ENCODE measurements around the gene GPRC5B. TPM values are rescaled to one million over a fixed set of nuclear protein-coding genes. Genes with fewer than 3 reads are reported as not detected.

Gene GPRC5B
- total RNA-seq, 1 donor from 2014 or later = 38.6 TPM

- Histone ChIP-seq H3K9me3 (ENCODE audit: control insufficient read depth in 3 of 3, low read length in 3 of 3) (no peaks in the 10 kb centered on the region), H3K9ac (ENCODE audit: low read depth in 1 of 3, low read length in 3 of 3) (peak overlapping the region; percentile 81 to 97 (median 88)), H3K4me3 (ENCODE audit: low read length in 3 of 3) (peak overlapping the region; percentile 78 to 85 (median 85)), H3K27ac (ENCODE audit: low read depth, low read length) (peak overlapping the region; percentile 89), H3K36me3 (ENCODE audit: control insufficient read depth in 3 of 3, insufficient read depth in 3 of 3, low read length in 3 of 3) (peaks cover 5 to 10% (median 6%) of the 10 kb centered on the region in 3 donors), H3K27me3 (ENCODE audit: control insufficient read depth in 3 of 3, insufficient read depth in 3 of 3, low read length in 3 of 3) (no peaks in the 10 kb centered on the region), H3K4me1 (ENCODE audit: control insufficient read depth in 3 of 3, insufficient read depth in 3 of 3, low read length in 3 of 3) (peaks cover 34 to 44% (median 42%) of the 10 kb centered on the region in 3 donors)
Observed at GRCh38 chr16:19883966-19884485, 622 bp downstream of the GPRC5B start.

GRCh38 chr16:19883296-19883965 is 1.2 kb downstream of the GPRC5B start:
- Histone ChIP-seq H3K9ac (ENCODE audit: low read depth in 1 of 3, low read length in 3 of 3) (peak overlapping the region; percentile 81 to 97 (median 88)), H3K4me1 (ENCODE audit: control insufficient read depth in 3 of 3, insufficient read depth in 3 of 3, low read length in 3 of 3) (peaks cover 39 to 50% (median 47%) of the 10 kb centered on the region in 3 donors)

DNA sequence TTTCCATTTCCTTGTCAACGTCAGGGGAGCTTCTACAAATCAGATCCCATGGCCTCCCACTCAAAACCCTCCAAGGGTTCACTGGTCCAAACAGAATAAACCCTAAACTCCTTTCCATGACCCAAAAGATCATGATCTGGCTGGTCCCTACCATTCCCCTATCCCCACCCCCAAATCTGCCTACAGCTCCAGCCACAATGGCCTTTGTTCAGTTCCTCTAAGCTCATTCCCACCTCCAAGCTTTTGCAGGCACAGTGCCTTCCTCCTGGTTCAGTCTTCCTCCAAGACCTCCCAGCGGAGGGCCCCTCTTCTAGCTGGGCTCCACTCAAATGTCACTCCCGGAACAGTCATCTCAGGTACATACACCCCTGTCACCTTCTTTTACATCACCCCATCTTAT is 2.0 kb downstream of the GPRC5B start:
- no peaks in the 10 kb centered on the region for H3K9me3 ChIP-seq (ENCODE audit: control insufficient read depth in 3 of 3, low read length in 3 of 3)
- H3K36me3 ChIP-seq (ENCODE audit: control insufficient read depth in 3 of 3, insufficient read depth in 3 of 3, low read length in 3 of 3) = peaks cover 5 to 15% (median 6%) of the 10 kb centered on the region in 3 donors
- peaks cover 40 to 55% (median 52%) of the 10 kb centered on the region in 3 donors for H3K4me1 ChIP-seq (ENCODE audit: control insufficient read depth in 3 of 3, insufficient read depth in 3 of 3, low read length in 3 of 3)
- no peaks in the 10 kb centered on the region for H3K27me3 ChIP-seq (ENCODE audit: control insufficient read depth in 3 of 3, insufficient read depth in 3 of 3, low read length in 3 of 3)
- peak overlapping the region; percentile 78 to 85 (median 85) for H3K4me3 ChIP-seq (ENCODE audit: low read length in 3 of 3)
- H3K27ac ChIP-seq (ENCODE audit: low read depth, low read length) = peak overlapping the region; percentile 89
- peak overlapping the region; percentile 81 to 97 (median 88) for H3K9ac ChIP-seq (ENCODE audit: low read depth in 1 of 3, low read length in 3 of 3)

More at GRCh38 chr16:19883296-19883965, 1.2 kb downstream of the GPRC5B start:
- peak overlapping the region; percentile 89 for H3K27ac ChIP-seq (ENCODE audit: low read depth, low read length)
- no peaks in the 10 kb centered on the region for H3K9me3 ChIP-seq (ENCODE audit: control insufficient read depth in 3 of 3, low read length in 3 of 3)
- H3K4me3 ChIP-seq (ENCODE audit: low read length in 3 of 3) = peak overlapping the region; percentile 78 to 85 (median 85)
- H3K36me3 ChIP-seq (ENCODE audit: control insufficient read depth in 3 of 3, insufficient read depth in 3 of 3, low read length in 3 of 3) = peaks cover 5 to 15% (median 6%) of the 10 kb centered on the region in 3 donors
- no peaks in the 10 kb centered on the region for H3K27me3 ChIP-seq (ENCODE audit: control insufficient read depth in 3 of 3, insufficient read depth in 3 of 3, low read length in 3 of 3)

GRCh38 chr16:19882186-19882585 is 2.5 kb downstream of the GPRC5B start:
- Histone ChIP-seq H3K27ac (ENCODE audit: low read depth, low read length) (peak overlapping the region; percentile 89), H3K4me1 (ENCODE audit: control insufficient read depth in 3 of 3, insufficient read depth in 3 of 3, low read length in 3 of 3) (peaks cover 45 to 59% (median 57%) of the 10 kb centered on the region in 3 donors), H3K27me3 (ENCODE audit: control insufficient read depth in 3 of 3, insufficient read depth in 3 of 3, low read length in 3 of 3) (no peaks in the 10 kb centered on the region), H3K4me3 (ENCODE audit: low read length in 3 of 3) (peak overlapping the region in 2 of 3 donors; percentile 78 to 85), H3K9ac (ENCODE audit: low read depth in 1 of 3, low read length in 3 of 3) (peak overlapping the region in 2 of 3 donors; percentile 81 to 97), H3K36me3 (ENCODE audit: control insufficient read depth in 3 of 3, insufficient read depth in 3 of 3, low read length in 3 of 3) (peaks cover 5 to 15% (median 6%) of the 10 kb centered on the region in 3 donors), H3K9me3 (ENCODE audit: control insufficient read depth in 3 of 3, low read length in 3 of 3) (no peaks in the 10 kb centered on the region)

DNA sequence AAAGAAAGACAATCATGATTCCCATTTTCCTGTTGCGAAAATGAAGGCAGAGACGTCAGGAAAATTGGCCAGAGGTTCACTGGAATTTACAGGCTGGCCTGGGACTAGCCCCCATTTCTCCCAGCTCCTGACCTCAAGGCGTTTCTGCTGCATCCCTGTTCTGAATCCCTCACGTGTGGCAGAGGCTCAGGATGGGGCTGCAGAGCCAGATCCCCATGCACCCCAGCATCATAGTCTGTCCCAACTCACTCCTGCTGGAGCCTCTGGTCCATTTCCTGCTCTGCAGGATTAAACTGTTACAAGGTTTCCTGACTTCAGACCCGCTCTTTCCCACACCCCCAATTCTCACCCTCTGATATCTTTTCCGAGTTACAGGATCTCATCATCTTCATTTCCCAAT is 2.9 kb downstream of the GPRC5B start:
- peak overlapping the region in 1 of 3 donors; percentile 24 for H3K4me3 ChIP-seq (ENCODE audit: low read length in 3 of 3)
- peak overlapping the region in 2 of 3 donors; percentile 40 to 97 for H3K9ac ChIP-seq (ENCODE audit: low read depth in 1 of 3, low read length in 3 of 3)
- H3K27me3 ChIP-seq (ENCODE audit: control insufficient read depth in 3 of 3, insufficient read depth in 3 of 3, low read length in 3 of 3) = no peaks in the 10 kb centered on the region
- H3K36me3 ChIP-seq (ENCODE audit: control insufficient read depth in 3 of 3, insufficient read depth in 3 of 3, low read length in 3 of 3) = peaks cover 5 to 15% (median 6%) of the 10 kb centered on the region in 3 donors
- H3K27ac ChIP-seq (ENCODE audit: low read depth, low read length) = no peak overlapping the region
- H3K4me1 ChIP-seq (ENCODE audit: control insufficient read depth in 3 of 3, insufficient read depth in 3 of 3, low read length in 3 of 3) = peaks cover 47 to 63% (median 61%) of the 10 kb centered on the region in 3 donors
- no peaks in the 10 kb centered on the region for H3K9me3 ChIP-seq (ENCODE audit: control insufficient read depth in 3 of 3, low read length in 3 of 3)

- Histone ChIP-seq H3K9ac (ENCODE audit: low read depth in 1 of 3, low read length in 3 of 3) (no peak overlapping the region), H3K36me3 (ENCODE audit: control insufficient read depth in 3 of 3, insufficient read depth in 3 of 3, low read length in 3 of 3) (peaks cover 5 to 18% (median 6%) of the 10 kb centered on the region in 3 donors), H3K4me3 (ENCODE audit: low read length in 3 of 3) (no peak overlapping the region), H3K27ac (ENCODE audit: low read depth, low read length) (no peak overlapping the region), H3K9me3 (ENCODE audit: control insufficient read depth in 3 of 3, low read length in 3 of 3) (no peaks in the 10 kb centered on the region), H3K4me1 (ENCODE audit: control insufficient read depth in 3 of 3, insufficient read depth in 3 of 3, low read length in 3 of 3) (peaks cover 54 to 69% (median 62%) of the 10 kb centered on the region in 3 donors), H3K27me3 (ENCODE audit: control insufficient read depth in 3 of 3, insufficient read depth in 3 of 3, low read length in 3 of 3) (no peaks in the 10 kb centered on the region)
Observed at GRCh38 chr16:19881028-19881427, 3.6 kb downstream of the GPRC5B start.

DNA sequence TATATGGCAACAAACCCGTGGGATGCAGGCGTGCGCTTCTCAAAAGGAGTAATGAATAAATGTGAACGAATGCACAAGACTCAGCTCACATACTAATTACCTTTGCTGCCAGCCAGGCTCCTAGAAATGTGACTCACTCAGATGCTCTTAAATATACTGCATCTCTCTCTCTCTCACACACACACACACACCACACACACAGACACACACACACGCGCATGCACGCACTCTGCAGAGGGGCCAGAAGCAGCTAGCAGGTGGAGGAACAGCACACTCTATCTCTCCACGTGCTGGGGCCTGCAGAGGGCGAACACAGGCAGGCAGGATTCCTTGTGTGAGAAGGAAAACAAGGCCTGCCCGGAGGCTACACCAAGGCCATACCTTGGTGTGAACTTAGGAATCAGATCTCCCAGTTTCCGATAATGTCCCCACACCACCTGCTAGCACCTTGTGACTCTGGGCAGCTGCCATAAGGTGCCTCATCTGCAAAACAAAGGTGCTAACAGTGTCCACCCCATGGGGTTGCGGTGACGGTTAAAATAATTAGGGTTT is 5.3 kb downstream of the GPRC5B start:
- H3K27ac ChIP-seq (ENCODE audit: low read depth, low read length) = peak overlapping the region; percentile 57

GRCh38 chr16:19878757-19879156 is 5.9 kb downstream of the GPRC5B start:
- H3K27me3 ChIP-seq (ENCODE audit: control insufficient read depth in 3 of 3, insufficient read depth in 3 of 3, low read length in 3 of 3) = no peaks in the 10 kb centered on the region
- H3K9me3 ChIP-seq (ENCODE audit: control insufficient read depth in 3 of 3, low read length in 3 of 3) = no peaks in the 10 kb centered on the region

More for the DNA sequence above, 5.3 kb downstream of the GPRC5B start:
- Histone ChIP-seq H3K36me3 (ENCODE audit: control insufficient read depth in 3 of 3, insufficient read depth in 3 of 3, low read length in 3 of 3) (peaks cover 5 to 19% (median 6%) of the 10 kb centered on the region in 3 donors), H3K4me3 (ENCODE audit: low read length in 3 of 3) (peak overlapping the region in 2 of 3 donors; percentile 19 to 22), H3K27me3 (ENCODE audit: control insufficient read depth in 3 of 3, insufficient read depth in 3 of 3, low read length in 3 of 3) (no peaks in the 10 kb centered on the region), H3K9me3 (ENCODE audit: control insufficient read depth in 3 of 3, low read length in 3 of 3) (no peaks in the 10 kb centered on the region), H3K9ac (ENCODE audit: low read depth in 1 of 3, low read length in 3 of 3) (peak overlapping the region in 1 of 3 donors; percentile 70), H3K4me1 (ENCODE audit: control insufficient read depth in 3 of 3, insufficient read depth in 3 of 3, low read length in 3 of 3) (peaks cover 54 to 72% (median 62%) of the 10 kb centered on the region in 3 donors)

DNA sequence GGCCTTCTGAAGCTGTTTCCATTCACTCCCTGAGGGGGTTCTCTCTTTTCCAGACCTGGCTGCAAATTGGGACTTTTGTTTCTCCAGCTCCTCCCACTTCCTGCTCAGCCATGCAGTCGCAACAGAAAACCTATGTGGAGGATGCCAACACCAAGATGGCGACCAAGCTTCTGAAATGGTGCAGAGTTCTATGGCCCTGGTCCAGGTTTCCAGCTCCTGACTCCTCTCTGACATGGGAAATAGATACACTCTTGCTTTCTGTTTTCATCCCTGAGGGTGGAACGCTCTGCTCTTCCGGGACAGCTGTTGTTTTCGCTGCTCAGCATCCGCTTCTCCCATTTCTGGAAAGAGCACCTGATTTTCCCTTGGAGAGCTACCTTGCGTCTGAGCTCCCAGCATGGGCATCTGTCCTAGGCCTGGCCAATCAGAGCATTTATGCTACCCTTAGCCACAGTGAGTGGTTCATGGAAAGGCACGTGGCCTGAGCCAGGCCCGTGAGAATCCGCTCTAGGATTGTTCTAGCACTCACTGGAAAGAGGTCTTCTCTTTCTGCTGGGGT is 8.1 kb downstream of the GPRC5B start:
- Histone ChIP-seq H3K27ac (ENCODE audit: low read depth, low read length) (peak overlapping the region; percentile 79), H3K9ac (ENCODE audit: low read depth in 1 of 3, low read length in 3 of 3) (peak overlapping the region in 1 of 3 donors; percentile 54), H3K9me3 (ENCODE audit: control insufficient read depth in 3 of 3, low read length in 3 of 3) (no peaks in the 10 kb centered on the region), H3K4me3 (ENCODE audit: low read length in 3 of 3) (peak overlapping the region; percentile 27 to 53 (median 45)), H3K36me3 (ENCODE audit: control insufficient read depth in 3 of 3, insufficient read depth in 3 of 3, low read length in 3 of 3) (peaks cover 18 to 33% (median 19%) of the 10 kb centered on the region in 3 donors), H3K4me1 (ENCODE audit: control insufficient read depth in 3 of 3, insufficient read depth in 3 of 3, low read length in 3 of 3) (peaks cover 51 to 66% (median 54%) of the 10 kb centered on the region in 3 donors), H3K27me3 (ENCODE audit: control insufficient read depth in 3 of 3, insufficient read depth in 3 of 3, low read length in 3 of 3) (no peaks in the 10 kb centered on the region)

More at GRCh38 chr16:19878757-19879156, 5.9 kb downstream of the GPRC5B start:
- Histone ChIP-seq H3K9ac (ENCODE audit: low read depth in 1 of 3, low read length in 3 of 3) (peak overlapping the region in 1 of 3 donors; percentile 70), H3K4me3 (ENCODE audit: low read length in 3 of 3) (peak overlapping the region in 1 of 3 donors; percentile 19), H3K27ac (ENCODE audit: low read depth, low read length) (peak overlapping the region; percentile 57), H3K4me1 (ENCODE audit: control insufficient read depth in 3 of 3, insufficient read depth in 3 of 3, low read length in 3 of 3) (peaks cover 59 to 75% (median 66%) of the 10 kb centered on the region in 3 donors), H3K36me3 (ENCODE audit: control insufficient read depth in 3 of 3, insufficient read depth in 3 of 3, low read length in 3 of 3) (peaks cover 5 to 20% (median 6%) of the 10 kb centered on the region in 3 donors)

Data from skeletal muscle tissue (tissue), 4 donors.